Neutrophil (primary cell): ENCODE data around the gene ARFIP1.
A peak's percentile ranks its signal among the peaks of the same experiment; 100 is the strongest.

Experiments used
- H3K27ac ChIP-seq: fragments of 200-600 bp; sonication (generic); 2 replicates; pipeline ENCODE4 v1.5.1; 2016; ENCODE audit warnings: mild to moderate bottlenecking, moderate library complexity
- H3K27me3 ChIP-seq: fragments of 200-600 bp; sonication (generic); 2 replicates; pipeline ENCODE4 v1.6.0; 2016; ENCODE audit warnings: mild to moderate bottlenecking
- H3K36me3 ChIP-seq: fragments of 200-600 bp; sonication (generic); 2 replicates; pipeline ENCODE4 v1.5.1; 2017
- H3K4me1 ChIP-seq, 2 experiments: fragments of 200-600 bp in 1 of 2; sonication (generic) in 1 of 2; 1 replicate in 1 of 2; 2 replicates in 1 of 2; pipeline versions ENCODE4 v1.5.1 to v1.6.1; 2013 to 2016; ENCODE audit warnings: low read depth in 1 of 2, low read length in 1 of 2, mild to moderate bottlenecking in 1 of 2, moderate library complexity in 1 of 2; ENCODE audit not compliant: control insufficient read depth in 1 of 2, insufficient read depth in 1 of 2
- H3K4me3 ChIP-seq, 2 experiments: fragments of 200-600 bp in 1 of 2; sonication (generic) in 1 of 2; 1 replicate in 1 of 2; 2 replicates in 1 of 2; pipeline ENCODE4 v1.5.1; 2013 to 2016; ENCODE audit warnings: low read depth in 1 of 2, low read length in 1 of 2, mild to moderate bottlenecking in 1 of 2, moderate library complexity in 1 of 2
- H3K9me3 ChIP-seq: fragments of 200-600 bp; sonication (generic); 2 replicates; pipeline ENCODE4 v1.5.1; 2016
- CTCF ChIP-seq: fragments of 200-600 bp; sonication (generic); IDR thresholded peaks from 2 replicates; pipeline ENCODE4 v1.5.1; 2016; ENCODE audit warnings: antibody characterized with exemption

ARFIP1 gene

GRCh38 chr4:152779513-152780266 lies at the start of gene ARFIP1, which contains the start of gene TIGD4:
Gene ARFIP1, plus strand, starts transcription at chr4:152779954. Its CDS starts 49,680 bp downstream, at chr4:152829634.
Gene TIGD4, minus strand, starts transcription at chr4:152779730. Its CDS starts 8,726 bp downstream, at chr4:152771004.
- peaks cover 53 to 60% of the 10 kb centered on the region in 2 experiments for H3K4me1 ChIP-seq

GRCh38 chr4:152731997-152732396 lies 47.8 kb upstream of the ARFIP1 start:
- H3K9me3 ChIP-seq = no peaks in the 10 kb centered on the region
- H3K36me3 ChIP-seq = no peaks in the 10 kb centered on the region
- TF ChIP-seq CTCF = no peak
- H3K27ac ChIP-seq = peak overlapping the region; percentile 59
- no peaks in the 10 kb centered on the region for H3K27me3 ChIP-seq
- H3K4me3 ChIP-seq = no peak overlapping the region
- H3K4me1 ChIP-seq = peaks cover 55 to 59% of the 10 kb centered on the region in 2 experiments

More at GRCh38 chr4:152779513-152780266, at the start of gene ARFIP1, which contains the start of gene TIGD4:
- TF ChIP-seq CTCF = no peak
- no peaks in the 10 kb centered on the region for H3K36me3 ChIP-seq
- H3K27ac ChIP-seq = peak within 1 kb of the TSS; percentile 87
- H3K27me3 ChIP-seq = peaks cover 46% of the 10 kb centered on the region
- peak within 1 kb of the TSS; percentile 88 to 93 for H3K4me3 ChIP-seq
- no peaks in the 10 kb centered on the region for H3K9me3 ChIP-seq

GRCh38 chr4:152734015-152734698 lies 45.6 kb upstream of the ARFIP1 start:
- no peak overlapping the region for H3K4me3 ChIP-seq
- peak overlapping the region; percentile 41 for H3K27ac ChIP-seq
- no peaks in the 10 kb centered on the region for H3K9me3 ChIP-seq
- no peak for TF ChIP-seq CTCF
- H3K27me3 ChIP-seq = no peaks in the 10 kb centered on the region
- peaks cover 47 to 48% of the 10 kb centered on the region in 2 experiments for H3K4me1 ChIP-seq
- H3K36me3 ChIP-seq = no peaks in the 10 kb centered on the region

- Histone ChIP-seq H3K4me3 (no peak overlapping the region), H3K27ac (peak overlapping the region; percentile 41), H3K27me3 (no peaks in the 10 kb centered on the region), H3K9me3 (no peaks in the 10 kb centered on the region), H3K36me3 (no peaks in the 10 kb centered on the region), H3K4me1 (peaks cover 42 to 43% of the 10 kb centered on the region in 2 experiments)
- no peak for TF ChIP-seq CTCF
These were observed 45.1 kb upstream of the ARFIP1 start for GRCh38 chr4:152734699-152735050.

GRCh38 chr4:152735396-152735859 lies 44.3 kb upstream of the ARFIP1 start:
- H3K4me3 ChIP-seq = no peak overlapping the region
- no peaks in the 10 kb centered on the region for H3K27me3 ChIP-seq
- peaks cover 35 to 41% of the 10 kb centered on the region in 2 experiments for H3K4me1 ChIP-seq
- no peaks in the 10 kb centered on the region for H3K9me3 ChIP-seq
- H3K36me3 ChIP-seq = no peaks in the 10 kb centered on the region
- peak; percentile 80 for TF ChIP-seq CTCF
- peak overlapping the region; percentile 41 for H3K27ac ChIP-seq
